Tibial artery (tissue), 4 donors: Measurements from ENCODE around the gene C2CD5.
"Not testable (repeated sequence)": the region's sequence is repeated elsewhere in the genome, so short reads cannot be mapped to it uniquely, and the experiment has no call there.

ENCODE experiments used
- DNase-seq, 2 donors: peaks; one replicate each; pipeline ENCODE4 v3.0.0-alpha.2; 2019
- H3K27ac ChIP-seq, 2 donors: fragments of 200-600 bp; sonication (generic) in 1 of 2; 1 replicate in 1 of 2; 2 replicates in 1 of 2; pipeline ENCODE4 v1.5.1; 2018 to 2019; ENCODE audit warnings: mild to moderate bottlenecking in 1 of 2
- H3K27me3 ChIP-seq, 2 donors: fragments of 200-600 bp; sonication (generic) in 1 of 2; one replicate each; pipeline versions ENCODE4 v1.5.1 to v1.6.0; 2016 to 2019
- H3K36me3 ChIP-seq, 3 donors: fragments of 200-600 bp; sonication (generic) in 2 of 3; one replicate each; pipeline ENCODE4 v1.5.1; 2016 to 2019; ENCODE audit warnings: mild to moderate bottlenecking in 2 of 3
- H3K4me1 ChIP-seq, 4 donors: fragments of 200-600 bp; sonication (generic) in 2 of 4; 1 replicate in 3 of 4; 2 replicates in 1 of 4; pipeline ENCODE4 v1.5.1; 2016 to 2019
- H3K4me3 ChIP-seq, 2 donors: fragments of 200-600 bp; sonication (generic) in 1 of 2; 1 replicate in 1 of 2; 2 replicates in 1 of 2; pipeline ENCODE4 v1.5.1; 2018 to 2019; ENCODE audit warnings: mild to moderate bottlenecking in 2 of 2
- H3K9me3 ChIP-seq, 3 donors: fragments of 200-600 bp; sonication (generic) in 1 of 3; one replicate each; pipeline ENCODE4 v1.5.1; 2016 to 2019
- intact Hi-C: fragments of 100-400 bp; cut with DNase I; formaldehyde crosslinking; loops from one replicate; pipeline ENCODE4 v1.15.0; 2023; ENCODE audit warnings: low total_unique reads
- TF ChIP-seq, protein P1 (sequence below), 2 experiments: fragments of 200-600 bp in 1 of 2; fragments of 450-650 bp in 1 of 2; IDR thresholded peaks; one replicate each; pipeline ENCODE4 v1.5.1; 2017 to 2019; ENCODE audit warnings: antibody characterized with exemption in 2 of 2, mild to moderate bottlenecking in 1 of 2, moderate library complexity in 1 of 2

Gene C2CD5

GRCh38 chr12:22457085-22457484, 87.3 kb downstream of the C2CD5 start:
- H3K36me3 ChIP-seq: peaks cover 10 to 15% (median 13%) of the 10 kb centered on the region in 3 donors
- TF ChIP-seq, protein P1, sequence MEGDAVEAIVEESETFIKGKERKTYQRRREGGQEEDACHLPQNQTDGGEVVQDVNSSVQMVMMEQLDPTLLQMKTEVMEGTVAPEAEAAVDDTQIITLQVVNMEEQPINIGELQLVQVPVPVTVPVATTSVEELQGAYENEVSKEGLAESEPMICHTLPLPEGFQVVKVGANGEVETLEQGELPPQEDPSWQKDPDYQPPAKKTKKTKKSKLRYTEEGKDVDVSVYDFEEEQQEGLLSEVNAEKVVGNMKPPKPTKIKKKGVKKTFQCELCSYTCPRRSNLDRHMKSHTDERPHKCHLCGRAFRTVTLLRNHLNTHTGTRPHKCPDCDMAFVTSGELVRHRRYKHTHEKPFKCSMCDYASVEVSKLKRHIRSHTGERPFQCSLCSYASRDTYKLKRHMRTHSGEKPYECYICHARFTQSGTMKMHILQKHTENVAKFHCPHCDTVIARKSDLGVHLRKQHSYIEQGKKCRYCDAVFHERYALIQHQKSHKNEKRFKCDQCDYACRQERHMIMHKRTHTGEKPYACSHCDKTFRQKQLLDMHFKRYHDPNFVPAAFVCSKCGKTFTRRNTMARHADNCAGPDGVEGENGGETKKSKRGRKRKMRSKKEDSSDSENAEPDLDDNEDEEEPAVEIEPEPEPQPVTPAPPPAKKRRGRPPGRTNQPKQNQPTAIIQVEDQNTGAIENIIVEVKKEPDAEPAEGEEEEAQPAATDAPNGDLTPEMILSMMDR (IDR thresholded peaks at IDR 0.05): no peak
- H3K27ac ChIP-seq: no peak overlapping the region
- H3K4me1 ChIP-seq: no peaks in the 10 kb centered on the region
- DNase-seq: no peak
- H3K9me3 ChIP-seq: no peaks in the 10 kb centered on the region
- no peak overlapping the region for H3K4me3 ChIP-seq
- intact Hi-C loops: no loop called here
- no peaks in the 10 kb centered on the region for H3K27me3 ChIP-seq

GRCh38 chr12:22453511-22453910, 90.8 kb downstream of the C2CD5 start:
- Histone ChIP-seq H3K36me3 (peaks cover 10 to 27% (median 19%) of the 10 kb centered on the region in 3 donors), H3K4me3 (no peak overlapping the region), H3K27me3 (no peaks in the 10 kb centered on the region), H3K4me1 (no peaks in the 10 kb centered on the region), H3K9me3 (no peaks in the 10 kb centered on the region), H3K27ac (no peak overlapping the region)
- TF ChIP-seq, protein P1 (IDR thresholded peaks at IDR 0.05): no peak
- no peak for DNase-seq
- intact Hi-C loops: no loop called here

DNA sequence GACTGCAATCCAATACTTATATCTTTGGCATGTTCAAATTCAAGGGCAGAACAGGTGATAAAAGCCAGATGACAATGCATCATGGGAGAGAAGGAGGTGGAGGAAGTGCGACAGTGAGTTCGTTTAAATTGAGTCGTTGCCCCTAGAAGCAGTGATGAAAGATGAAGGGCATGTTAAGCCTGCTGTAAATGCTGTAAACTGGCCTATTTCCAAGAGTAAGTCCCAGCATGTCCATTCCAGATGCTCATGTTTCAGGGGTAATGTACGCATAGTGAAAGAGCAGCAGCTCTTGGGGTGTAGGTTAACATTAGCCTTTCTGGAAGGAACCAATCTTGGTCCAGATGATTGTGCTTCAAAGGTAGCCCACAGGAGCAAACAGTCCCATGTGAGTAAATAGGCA, 97.1 kb downstream of the C2CD5 start:
- DNase-seq: no peak
- H3K9me3 ChIP-seq: no peaks in the 10 kb centered on the region
- H3K27ac ChIP-seq: no peak overlapping the region
- H3K36me3 ChIP-seq: peaks cover 0 to 14% (median 3%) of the 10 kb centered on the region in 3 donors
- intact Hi-C loops: loop anchor here (10.0 kb wide), 1 partner anchor 362 kb away; no protein-coding TSS in a partner anchor
- no peaks in the 10 kb centered on the region for H3K27me3 ChIP-seq
- no peak overlapping the region for H3K4me3 ChIP-seq
- H3K4me1 ChIP-seq: no peaks in the 10 kb centered on the region
- TF ChIP-seq, protein P1 (IDR thresholded peaks at IDR 0.05): no peak

- not testable (repeated sequence) for DNase-seq, H3K4me3 ChIP-seq, H3K4me1 ChIP-seq, H3K27me3 ChIP-seq, H3K27ac ChIP-seq, H3K9me3 ChIP-seq, H3K36me3 ChIP-seq
- intact Hi-C loops: loop anchor here (10.0 kb wide), 1 partner anchor 359 kb away; no protein-coding TSS in a partner anchor
Observed at GRCh38 chr12:22444317-22444665, 100.1 kb downstream of the C2CD5 start.

- H3K27ac ChIP-seq: no peak overlapping the region
- intact Hi-C loops: loop anchor here (10.0 kb wide), 1 partner anchor 359 kb away; no protein-coding TSS in a partner anchor
Observed at GRCh38 chr12:22443379-22444316, 100.7 kb downstream of the C2CD5 start.

More at GRCh38 chr12:22443379-22444316, 100.7 kb downstream of the C2CD5 start:
- H3K9me3 ChIP-seq: no peaks in the 10 kb centered on the region
- DNase-seq: peak in 1 of 2 donors; percentile 50
- no peak overlapping the region for H3K4me3 ChIP-seq
- no peaks in the 10 kb centered on the region for H3K36me3 ChIP-seq
- TF ChIP-seq, protein P1 (IDR thresholded peaks at IDR 0.05): peak; percentile 64 to 69
- H3K27me3 ChIP-seq: no peaks in the 10 kb centered on the region
- H3K4me1 ChIP-seq: no peaks in the 10 kb centered on the region
